Caco-2 (cell line): ENCODE data around the gene PARD3B. TPM values are rescaled to one million over a fixed set of nuclear protein-coding genes. Genes with fewer than 3 reads are reported as not detected.

Source experiments
- BruUV-seq: library from RNA; stranded (reverse); fragments of 400-500 nt; replicated peaks from 2 replicates; lab custom pipeline; 2021; lab: Mats Ljungman, UMichigan
- CTCF ChIA-PET: fragments of 300-600 bp; sonication (Branson Sonifier 250); formaldehyde crosslinking; loops from one replicate; lab custom pipeline; 2022; ENCODE audit warnings: antibody characterized with exemption; lab: Charles Lee
- POLR2A ChIA-PET: fragments of 300-600 bp; sonication (Branson Sonifier 250); formaldehyde crosslinking; loops from one replicate; lab custom pipeline; 2022; ENCODE audit warnings: antibody characterized with exemption; lab: Charles Lee
- DNase-seq, 2 experiments: peaks; one replicate each; pipeline versions ENCODE4 v3.0.0 to v3.0.0-alpha.2; 2020 to 2022
- H3K27me3 ChIP-seq: replicated peaks from 2 replicates; pipeline ENCODE4 v1.6.0; 2011; ENCODE audit warnings: low read length; ENCODE audit not compliant: control insufficient read depth, insufficient read depth
- H3K36me3 ChIP-seq: 2 replicates; pipeline ENCODE4 v1.5.1; 2011; ENCODE audit warnings: low read length; ENCODE audit not compliant: control insufficient read depth, insufficient read depth
- H3K4me1 ChIP-seq: fragments of 250-450 bp; sonication (Bioruptor Pico); 2 replicates; pipeline ENCODE4 v1.5.1; 2020; ENCODE audit warnings: mild to moderate bottlenecking
- H3K4me3 ChIP-seq: 2 replicates; pipeline ENCODE4 v1.5.1; 2011; ENCODE audit warnings: low read depth, mild to moderate bottlenecking, control low read depth, low read length
- H3K9me3 ChIP-seq: fragments of 250-450 bp; sonication (Bioruptor Pico); 2 replicates; pipeline ENCODE4 v1.5.1; 2020; ENCODE audit warnings: mild to moderate bottlenecking, moderate library complexity
- H3K27ac Mint-ChIP-seq: one replicate; pipeline ENCODE4 v1.8.0; 2022; ENCODE audit warnings: mixed read lengths; ENCODE audit not compliant: unreplicated experiment
- H3K27me3 Mint-ChIP-seq: one replicate; pipeline ENCODE4 v1.8.0; 2022; ENCODE audit warnings: mixed read lengths; ENCODE audit not compliant: insufficient read depth, unreplicated experiment
- H3K36me3 Mint-ChIP-seq: one replicate; pipeline ENCODE4 v1.8.0; 2022; ENCODE audit warnings: mild to moderate bottlenecking, mixed read lengths; ENCODE audit not compliant: insufficient read depth, unreplicated experiment
- H3K4me1 Mint-ChIP-seq: one replicate; pipeline ENCODE4 v1.8.0; 2022; ENCODE audit warnings: low read depth, mixed read lengths; ENCODE audit not compliant: unreplicated experiment
- H3K4me3 Mint-ChIP-seq: one replicate; pipeline ENCODE4 v1.8.0; 2022; ENCODE audit warnings: mild to moderate bottlenecking, moderate library complexity, mixed read lengths; ENCODE audit not compliant: unreplicated experiment
- H3K9me3 Mint-ChIP-seq: one replicate; pipeline ENCODE4 v1.8.0; 2022; ENCODE audit warnings: mixed read lengths; ENCODE audit not compliant: unreplicated experiment
- intact Hi-C: fragments of 100-400 bp; cut with micrococcal nuclease; formaldehyde crosslinking; loops from one replicate; pipeline ENCODE4 v1.10.0; 2022; ENCODE audit not compliant: unreplicated experiment
- total RNA-seq: library from RNA; stranded (reverse); gene quantifications from 2 replicates; pipeline ENCODE4 v1.2.3, GENCODE V29; 2022
- TF ChIP-seq, protein P1 (sequence below), 2 experiments: fragments of 200-600 bp in 1 of 2; IDR thresholded peaks; 1 replicate in 1 of 2; 2 replicates in 1 of 2; pipeline versions ENCODE4 v1.5.1 to v1.8.0; 2011 to 2022; ENCODE audit warnings: antibody characterized with exemption in 1 of 2, control low read depth in 1 of 2, inconsistent platforms in 1 of 2, low read depth in 1 of 2, low read length in 1 of 2, mild to moderate bottlenecking in 1 of 2, moderate library complexity in 1 of 2; ENCODE audit not compliant: insufficient read depth in 1 of 2, severe bottlenecking in 1 of 2, unreplicated experiment in 1 of 2

Gene PARD3B
- total RNA-seq, 1 experiment from 2014 or later, result 68.9 TPM

DNA sequence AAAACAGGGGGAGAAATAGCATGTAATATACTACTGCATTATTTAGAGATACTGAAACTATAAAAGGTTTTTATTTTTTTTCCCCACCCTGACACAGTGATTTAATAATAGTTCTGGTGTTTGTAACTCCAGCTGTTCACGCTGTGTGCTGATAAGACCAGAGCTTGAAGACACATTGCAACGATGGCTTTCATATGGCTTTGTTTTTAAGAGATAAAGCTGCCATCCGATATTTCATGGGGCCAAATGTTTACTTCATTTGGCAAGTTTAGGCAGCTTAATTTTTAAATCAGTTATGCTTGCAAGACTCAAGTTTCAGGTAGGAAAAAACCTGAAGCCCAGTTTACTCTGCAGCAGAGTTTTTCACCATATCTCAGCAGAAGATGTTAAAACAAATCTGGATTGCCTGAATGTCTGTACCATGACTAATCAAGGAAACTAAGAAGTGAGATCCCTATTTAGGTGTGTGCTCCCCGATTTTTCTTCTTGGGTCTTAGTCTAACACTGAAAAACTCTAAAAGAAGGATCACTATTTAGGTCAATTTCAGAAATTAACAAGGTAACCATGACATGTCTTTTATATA, 508.6 kb downstream of the PARD3B start:
- H3K36me3 Mint-ChIP-seq, result peaks cover 27% of the 10 kb centered on the region
- H3K4me1 Mint-ChIP-seq, result peaks cover 10% of the 10 kb centered on the region

DNA sequence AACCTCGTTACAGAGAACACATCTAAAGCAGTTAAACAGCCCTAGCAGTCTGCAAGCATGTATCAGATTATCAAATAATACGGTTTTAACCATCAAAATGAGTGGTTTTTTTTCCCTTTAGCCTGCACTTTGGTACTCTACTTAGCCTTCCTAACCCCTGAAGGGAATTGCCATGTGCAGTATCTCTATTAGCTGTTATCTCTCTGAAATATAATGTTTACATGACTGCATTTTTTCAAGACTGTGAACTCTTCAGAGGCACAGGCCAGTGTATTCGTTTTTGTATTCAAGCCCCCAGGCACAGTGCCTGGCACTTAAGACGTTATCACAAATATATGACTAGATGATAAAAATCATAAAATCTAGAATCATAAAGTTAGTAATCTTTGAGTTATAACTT, 509.5 kb downstream of the PARD3B start:
- no peak for DNase-seq
- BruUV-seq, result no TSS peak
- Histone ChIP-seq H3K9me3 (no peaks in the 10 kb centered on the region; the same call in 1 of the 2 replicates), H3K4me1 (peaks cover 15% of the 10 kb centered on the region), H3K4me3 (no peak overlapping the region), H3K36me3 (no peaks in the 10 kb centered on the region; the same call in 1 of the 2 replicates), H3K27me3 (no peaks in the 10 kb centered on the region)
- intact Hi-C loops, result no loop called here
- no peaks in the 10 kb centered on the region for H3K27me3 Mint-ChIP-seq
- TF ChIP-seq, protein P1, sequence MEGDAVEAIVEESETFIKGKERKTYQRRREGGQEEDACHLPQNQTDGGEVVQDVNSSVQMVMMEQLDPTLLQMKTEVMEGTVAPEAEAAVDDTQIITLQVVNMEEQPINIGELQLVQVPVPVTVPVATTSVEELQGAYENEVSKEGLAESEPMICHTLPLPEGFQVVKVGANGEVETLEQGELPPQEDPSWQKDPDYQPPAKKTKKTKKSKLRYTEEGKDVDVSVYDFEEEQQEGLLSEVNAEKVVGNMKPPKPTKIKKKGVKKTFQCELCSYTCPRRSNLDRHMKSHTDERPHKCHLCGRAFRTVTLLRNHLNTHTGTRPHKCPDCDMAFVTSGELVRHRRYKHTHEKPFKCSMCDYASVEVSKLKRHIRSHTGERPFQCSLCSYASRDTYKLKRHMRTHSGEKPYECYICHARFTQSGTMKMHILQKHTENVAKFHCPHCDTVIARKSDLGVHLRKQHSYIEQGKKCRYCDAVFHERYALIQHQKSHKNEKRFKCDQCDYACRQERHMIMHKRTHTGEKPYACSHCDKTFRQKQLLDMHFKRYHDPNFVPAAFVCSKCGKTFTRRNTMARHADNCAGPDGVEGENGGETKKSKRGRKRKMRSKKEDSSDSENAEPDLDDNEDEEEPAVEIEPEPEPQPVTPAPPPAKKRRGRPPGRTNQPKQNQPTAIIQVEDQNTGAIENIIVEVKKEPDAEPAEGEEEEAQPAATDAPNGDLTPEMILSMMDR (IDR thresholded peaks at IDR 0.05; ENCODE audit: insufficient read depth in 1 of 2, low read depth in 1 of 2, low read length in 1 of 2, severe bottlenecking in 1 of 2, unreplicated experiment in 1 of 2), result no peak
- ChIA-PET POLR2A (no interaction called here), CTCF (no interaction called here)
- H3K4me1 Mint-ChIP-seq, result peaks cover 10% of the 10 kb centered on the region
- H3K4me3 Mint-ChIP-seq, result no peak overlapping the region
- H3K27ac Mint-ChIP-seq, result no peak overlapping the region
- H3K36me3 Mint-ChIP-seq, result peaks cover 23% of the 10 kb centered on the region
- H3K9me3 Mint-ChIP-seq, result no peaks in the 10 kb centered on the region

More for the DNA sequence above, 508.6 kb downstream of the PARD3B start:
- peaks cover 2% of the 10 kb centered on the region; the same call in 1 of the 2 replicates for H3K9me3 ChIP-seq
- Mint-ChIP-seq H3K27ac (no peak overlapping the region), H3K4me3 (no peak overlapping the region), H3K27me3 (no peaks in the 10 kb centered on the region), H3K9me3 (peaks cover 6% of the 10 kb centered on the region)
- H3K4me3 ChIP-seq, result no peak overlapping the region
- H3K4me1 ChIP-seq, result peaks cover 15% of the 10 kb centered on the region
- no peaks in the 10 kb centered on the region; the same call in 1 of the 2 replicates for H3K36me3 ChIP-seq
- POLR2A ChIA-PET, result no interaction called here
- CTCF ChIA-PET, result no interaction called here
- BruUV-seq, result no TSS peak
- no peaks in the 10 kb centered on the region for H3K27me3 ChIP-seq
- intact Hi-C loops, result no loop called here
- no peak for DNase-seq
- TF ChIP-seq, protein P1 (IDR thresholded peaks at IDR 0.05; ENCODE audit: insufficient read depth in 1 of 2, low read depth in 1 of 2, low read length in 1 of 2, severe bottlenecking in 1 of 2, unreplicated experiment in 1 of 2), result no peak

DNA sequence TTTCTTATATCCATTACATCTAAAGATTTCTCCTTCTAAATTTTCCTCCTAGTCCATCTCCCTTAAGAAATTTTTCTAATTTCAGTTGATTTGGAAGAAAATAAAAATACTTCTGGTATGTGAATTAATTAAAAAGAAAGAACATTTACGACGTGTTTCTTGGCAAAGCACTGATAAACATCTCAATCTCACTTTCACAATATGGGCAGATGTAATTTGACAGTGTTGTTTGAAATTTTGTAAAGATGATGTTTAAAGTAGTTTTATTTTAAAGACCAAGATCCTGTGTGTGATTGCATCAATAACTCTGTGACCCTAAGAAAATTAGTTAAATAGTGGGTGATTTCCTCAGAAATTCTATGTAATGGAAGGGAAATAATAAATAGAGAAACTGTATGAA, 510.0 kb downstream of the PARD3B start:
- no peak for DNase-seq
- H3K27ac Mint-ChIP-seq, result no peak overlapping the region
- no peaks in the 10 kb centered on the region for H3K9me3 Mint-ChIP-seq
- no TSS peak for BruUV-seq
- no peaks in the 10 kb centered on the region for H3K27me3 ChIP-seq
- CTCF ChIA-PET, result no interaction called here
- H3K36me3 ChIP-seq, result no peaks in the 10 kb centered on the region; the same call in 1 of the 2 replicates
- peaks cover 15% of the 10 kb centered on the region for H3K4me1 ChIP-seq
- H3K4me3 Mint-ChIP-seq, result no peak overlapping the region
- intact Hi-C loops, result no loop called here
- POLR2A ChIA-PET, result no interaction called here
- TF ChIP-seq, protein P1 (IDR thresholded peaks at IDR 0.05; ENCODE audit: insufficient read depth in 1 of 2, low read depth in 1 of 2, low read length in 1 of 2, severe bottlenecking in 1 of 2, unreplicated experiment in 1 of 2), result no peak
- no peaks in the 10 kb centered on the region for H3K27me3 Mint-ChIP-seq
- H3K36me3 Mint-ChIP-seq, result peaks cover 18% of the 10 kb centered on the region
- H3K4me3 ChIP-seq, result no peak overlapping the region
- H3K9me3 ChIP-seq, result no peaks in the 10 kb centered on the region; the same call in 1 of the 2 replicates
- H3K4me1 Mint-ChIP-seq, result peaks cover 10% of the 10 kb centered on the region
